IMR-90 (cell line): Measurements from ENCODE around the gene RETN. TPM values are rescaled to one million over a fixed set of nuclear protein-coding genes. Genes with fewer than 3 reads are reported as not detected.

ENCODE experiments used
- ATAC-seq: fragments of 200-7000 bp; cut with Tn5 transposase; 2 replicates; pipeline ENCODE4 v1.9.1; 2020; ENCODE audit warnings: low read depth, mild to moderate bottlenecking, moderate library complexity
- BruUV-seq: library from RNA; stranded (reverse); fragments of 400-500 nt; replicated peaks from 2 replicates; lab custom pipeline; 2021; lab: Mats Ljungman, UMichigan
- CTCF ChIA-PET: fragments of 300-600 bp; formaldehyde crosslinking; extraction: SDS; loops from one replicate; lab custom pipeline; 2021; ENCODE audit warnings: antibody characterized with exemption; lab: Yijun Ruan, JAX
- POLR2A ChIA-PET: fragments of 300-600 bp; sonication (Branson Sonifier 250); formaldehyde crosslinking; loops from one replicate; lab custom pipeline; 2022; ENCODE audit warnings: antibody characterized with exemption; ENCODE audit not compliant: unreplicated experiment; lab: Charles Lee
- DNase-seq: peaks from one replicate; pipeline ENCODE4 v3.0.0; 2013
- H2AFZ ChIP-seq: replicated peaks from 2 replicates; pipeline ENCODE3; 2013; ENCODE audit warnings: low read length, mild to moderate bottlenecking; ENCODE audit not compliant: poor library complexity
- H2AK5ac ChIP-seq: 2 replicates; pipeline ENCODE4 v1.6.1; 2013; ENCODE audit warnings: low read depth, low read length, inconsistent platforms
- H2AK9ac ChIP-seq: replicated peaks from 2 replicates; pipeline ENCODE3; 2013; ENCODE audit warnings: mild to moderate bottlenecking, low read depth, low read length, moderate library complexity; ENCODE audit not compliant: poor library complexity
- H2BK120ac ChIP-seq: 2 replicates; pipeline ENCODE4 v1.6.1; 2013; ENCODE audit warnings: low read depth, low read length, inconsistent platforms
- H2BK15ac ChIP-seq: 3 replicates; pipeline ENCODE4 v1.6.1; 2013; ENCODE audit warnings: low read depth, low read length, inconsistent platforms
- H2BK20ac ChIP-seq: 2 replicates; pipeline ENCODE4 v1.6.1; 2013; ENCODE audit warnings: low read depth, mild to moderate bottlenecking, inconsistent platforms, low read length, moderate library complexity
- H2BK5ac ChIP-seq: 2 replicates; pipeline ENCODE4 v1.6.1; 2013; ENCODE audit warnings: mild to moderate bottlenecking, low read depth, low read length, inconsistent platforms; ENCODE audit not compliant: poor library complexity, severe bottlenecking
- H3K14ac ChIP-seq: replicated peaks from 2 replicates; pipeline ENCODE4 v1.6.1; 2013; ENCODE audit warnings: low read depth, low read length, inconsistent platforms
- H3K18ac ChIP-seq: 2 replicates; pipeline ENCODE4 v1.6.1; 2013; ENCODE audit warnings: low read depth, low read length, control low read depth
- H3K23ac ChIP-seq: 2 replicates; pipeline ENCODE4 v1.6.1; 2013; ENCODE audit warnings: low read depth, low read length, inconsistent platforms
- H3K27ac ChIP-seq: 2 replicates; pipeline ENCODE4 v1.5.1; 2013; ENCODE audit warnings: mild to moderate bottlenecking, control low read depth, low read length; ENCODE audit not compliant: insufficient read depth
- H3K27me3 ChIP-seq: 2 replicates; pipeline ENCODE4 v1.6.1; 2013; ENCODE audit warnings: low read length; ENCODE audit not compliant: control insufficient read depth, insufficient read depth
- H3K36me3 ChIP-seq: 2 replicates; pipeline ENCODE4 v1.6.1; 2013; ENCODE audit warnings: low read length, mixed read lengths; ENCODE audit not compliant: control insufficient read depth, insufficient read depth
- H3K4ac ChIP-seq: 2 replicates; pipeline ENCODE4 v1.6.1; 2013; ENCODE audit warnings: low read depth, low read length, inconsistent platforms
- H3K4me1 ChIP-seq: 2 replicates; pipeline ENCODE4 v1.6.1; 2013; ENCODE audit warnings: low read length, mixed read lengths; ENCODE audit not compliant: control insufficient read depth, insufficient read depth
- H3K4me2 ChIP-seq: 2 replicates; pipeline ENCODE4 v1.6.1; 2013; ENCODE audit warnings: low read depth, mild to moderate bottlenecking, control low read depth, low read length, moderate library complexity
- H3K4me3 ChIP-seq: 2 replicates; pipeline ENCODE4 v1.5.1; 2013; ENCODE audit warnings: low read depth, mild to moderate bottlenecking, control low read depth, low read length, moderate library complexity; ENCODE audit not compliant: insufficient read depth
- H3K56ac ChIP-seq: 2 replicates; pipeline ENCODE4 v1.6.1; 2013; ENCODE audit warnings: low read length, inconsistent platforms; ENCODE audit not compliant: insufficient read depth; ENCODE audit errors: extremely low read depth
- H3K79me1 ChIP-seq, 2 experiments: 2 replicates each; pipeline ENCODE4 v1.6.1; 2013; ENCODE audit warnings: low read length in 2 of 2, inconsistent platforms in 1 of 2, low read depth in 1 of 2
- H3K9ac ChIP-seq: 2 replicates; pipeline ENCODE4 v1.6.1; 2013; ENCODE audit warnings: low read depth, low read length, control low read depth
- H3K9me1 ChIP-seq: 2 replicates; pipeline ENCODE4 v1.6.1; 2013; ENCODE audit warnings: low read length, inconsistent platforms; ENCODE audit not compliant: insufficient read depth
- H3K9me3 ChIP-seq: 2 replicates; pipeline ENCODE4 v1.6.1; 2013; ENCODE audit warnings: low read length; ENCODE audit not compliant: control insufficient read depth, insufficient read depth
- H4K20me1 ChIP-seq: 2 replicates; pipeline ENCODE4 v1.6.1; 2013; ENCODE audit warnings: low read length, inconsistent platforms; ENCODE audit not compliant: insufficient read depth
- H4K5ac ChIP-seq: 2 replicates; pipeline ENCODE4 v1.6.1; 2013; ENCODE audit warnings: mild to moderate bottlenecking, low read depth, low read length, control low read depth
- H4K8ac ChIP-seq, 2 experiments: 2 replicates each; pipeline ENCODE4 v1.6.1; 2013; ENCODE audit warnings: low read depth in 2 of 2, low read length in 2 of 2, control low read depth in 1 of 2, inconsistent platforms in 1 of 2
- H4K91ac ChIP-seq: 2 replicates; pipeline ENCODE4 v1.6.1; 2013; ENCODE audit warnings: low read depth, low read length, inconsistent platforms; ENCODE audit not compliant: insufficient read depth
- CEBPB ChIP-seq: IDR thresholded peaks from 2 replicates; pipeline ENCODE4 v1.6.1; 2012; ENCODE audit warnings: low read depth, low read length, improper control_type of control experiment
- CHD1 ChIP-seq: IDR thresholded peaks from 2 replicates; pipeline ENCODE4 v1.6.1; 2012; ENCODE audit warnings: low read depth, low read length, improper control_type of control experiment
- FOS ChIP-seq: fragments of 150-350 bp; IDR thresholded peaks from 2 replicates; pipeline ENCODE4 v1.6.1; 2016; ENCODE audit warnings: low read depth, low read length
- MAFK ChIP-seq: IDR thresholded peaks from 2 replicates; pipeline ENCODE4 v1.6.1; 2012; ENCODE audit warnings: low read depth, low read length, improper control_type of control experiment
- MAZ ChIP-seq: IDR thresholded peaks from 2 replicates; pipeline ENCODE4 v1.6.1; 2012; ENCODE audit warnings: low read depth, mild to moderate bottlenecking, low read length, improper control_type of control experiment, moderate library complexity, borderline replicate concordance
- MXI1 ChIP-seq: IDR thresholded peaks from 2 replicates; pipeline ENCODE4 v1.6.1; 2012; ENCODE audit warnings: low read depth, mild to moderate bottlenecking, low read length, moderate library complexity, borderline replicate concordance
- POLR2A ChIP-seq: IDR thresholded peaks from 2 replicates; pipeline ENCODE4 v1.6.1; 2012; ENCODE audit warnings: mild to moderate bottlenecking, low read depth, low read length
- RCOR1 ChIP-seq: IDR thresholded peaks from 2 replicates; pipeline ENCODE4 v1.6.1; 2012; ENCODE audit warnings: mild to moderate bottlenecking, low read length, improper control_type of control experiment; ENCODE audit not compliant: insufficient replicate concordance
- RFX5 ChIP-seq: IDR thresholded peaks from 2 replicates; pipeline ENCODE4 v1.8.0; 2012; ENCODE audit warnings: low read depth, mild to moderate bottlenecking, low read length, moderate library complexity
- WGBS, 2 experiments: methylation state at CpG; one replicate each; pipeline versions ENCODE4 v1.1.5 to v1.1.7; 2013; ENCODE audit warnings: missing lambda C conversion rate in 2 of 2; ENCODE audit not compliant: insufficient read length in 1 of 2; ENCODE audit errors: extremely low coverage in 2 of 2; 5-methylcytosine and 5-hydroxymethylcytosine counted together
- dilution Hi-C: fragments of 300-500 bp; cut with HindIII; formaldehyde crosslinking; loops from one replicate; pipeline ENCODE4 v1.14.3; 2018; ENCODE audit warnings: low sequenced_read_pairs; ENCODE audit not compliant: unreplicated experiment
- in situ Hi-C: fragments of 300-500 bp; cut with MboI; formaldehyde crosslinking; loops from 3 replicates; pipeline ENCODE4 v1.14.3; 2019; ENCODE audit warnings: low sequenced_read_pairs, inconsistent platforms, mixed read lengths
- intact Hi-C: fragments of 100-400 bp; cut with micrococcal nuclease; formaldehyde crosslinking; loops from 2 replicates; pipeline ENCODE4 v1.10.0; 2022
- polyA plus RNA-seq, 3 experiments: library from polyadenylated mRNA; depleted of rRNA; stranded (reverse); fragments of >200 nt; gene quantifications; 2 replicates each; pipeline ENCODE4 v1.2.3, GENCODE V29; 2012; ENCODE audit warnings: low replicate concordance in 1 of 3
- total RNA-seq: library from RNA; depleted of rRNA; stranded (reverse); fragments of >200 nt; gene quantifications from 2 replicates; pipeline ENCODE4 v1.2.3, GENCODE V29; 2012
- TF ChIP-seq, protein P1 (sequence below): conservative IDR thresholded peaks from 2 replicates; pipeline ENCODE4 v1.5.1; 2012; ENCODE audit warnings: mild to moderate bottlenecking, low read depth, low read length, improper control_type of control experiment
- TF ChIP-seq, protein P2 (sequence below): fragments of 150-350 bp; IDR thresholded peaks from 2 replicates; pipeline ENCODE4 v1.6.1; 2017; ENCODE audit warnings: mild to moderate bottlenecking, antibody characterized with exemption, low read length, low read depth
- TF ChIP-seq, protein P3 (sequence below): fragments of 150-350 bp; IDR thresholded peaks from 2 replicates; pipeline ENCODE4 v1.6.1; 2016; ENCODE audit warnings: low read depth, mild to moderate bottlenecking, low read length, moderate library complexity, borderline replicate concordance

RETN gene
- total and polyA plus RNA-seq, 2 of the 4 experiments (the other 2 are of a cell fraction) = not detected

DNA sequence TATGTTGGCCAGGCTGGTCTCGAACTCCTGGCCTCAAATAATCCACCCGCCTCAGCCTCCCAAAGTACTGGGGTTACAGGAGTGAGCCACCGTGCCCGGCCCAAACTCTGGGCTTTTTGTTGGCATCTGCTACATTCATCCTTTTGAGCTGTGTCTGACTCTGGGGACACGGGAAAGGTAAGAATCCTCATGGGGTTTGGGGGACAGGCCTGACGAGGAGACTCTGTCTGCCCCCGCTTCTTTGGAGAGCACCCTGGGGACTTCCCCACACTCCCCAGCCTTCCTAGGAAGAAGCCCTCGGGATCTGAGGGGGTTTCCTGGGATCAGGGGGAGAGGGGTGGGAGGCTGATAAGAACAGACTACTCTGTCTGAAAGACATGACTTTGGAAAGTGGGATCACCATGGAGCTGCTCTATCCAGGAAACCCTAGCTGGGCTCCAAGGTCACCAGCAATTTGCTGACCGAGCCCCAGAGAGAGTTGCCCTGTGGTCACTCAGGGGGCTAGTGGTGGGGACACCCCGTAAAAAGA lies 41.1 kb downstream of the RETN start:
- H4K8ac ChIP-seq = no peak overlapping the region
- H2BK15ac ChIP-seq = no peak overlapping the region
- H3K4me1 ChIP-seq = no peaks in the 10 kb centered on the region
- no peak overlapping the region for H3K56ac ChIP-seq
- ATAC-seq = no peak
- no peak overlapping the region for H2BK20ac ChIP-seq
- no TSS peak for BruUV-seq
- no peaks in the 10 kb centered on the region for H3K9me3 ChIP-seq
- no peak overlapping the region for H3K4me3 ChIP-seq
- H4K5ac ChIP-seq = no peak overlapping the region
- no peak overlapping the region for H4K91ac ChIP-seq
- no peaks in the 10 kb centered on the region for H3K79me1 ChIP-seq
- TF ChIP-seq CEBPB = no peak
- TF ChIP-seq MAFK = no peak
- TF ChIP-seq RCOR1 = no peak
- TF ChIP-seq FOS = no peak
- TF ChIP-seq MXI1 = no peak
- TF ChIP-seq CHD1 = no peak
- TF ChIP-seq MAZ = no peak
- no peak for TF ChIP-seq RFX5
- TF ChIP-seq, protein P1, sequence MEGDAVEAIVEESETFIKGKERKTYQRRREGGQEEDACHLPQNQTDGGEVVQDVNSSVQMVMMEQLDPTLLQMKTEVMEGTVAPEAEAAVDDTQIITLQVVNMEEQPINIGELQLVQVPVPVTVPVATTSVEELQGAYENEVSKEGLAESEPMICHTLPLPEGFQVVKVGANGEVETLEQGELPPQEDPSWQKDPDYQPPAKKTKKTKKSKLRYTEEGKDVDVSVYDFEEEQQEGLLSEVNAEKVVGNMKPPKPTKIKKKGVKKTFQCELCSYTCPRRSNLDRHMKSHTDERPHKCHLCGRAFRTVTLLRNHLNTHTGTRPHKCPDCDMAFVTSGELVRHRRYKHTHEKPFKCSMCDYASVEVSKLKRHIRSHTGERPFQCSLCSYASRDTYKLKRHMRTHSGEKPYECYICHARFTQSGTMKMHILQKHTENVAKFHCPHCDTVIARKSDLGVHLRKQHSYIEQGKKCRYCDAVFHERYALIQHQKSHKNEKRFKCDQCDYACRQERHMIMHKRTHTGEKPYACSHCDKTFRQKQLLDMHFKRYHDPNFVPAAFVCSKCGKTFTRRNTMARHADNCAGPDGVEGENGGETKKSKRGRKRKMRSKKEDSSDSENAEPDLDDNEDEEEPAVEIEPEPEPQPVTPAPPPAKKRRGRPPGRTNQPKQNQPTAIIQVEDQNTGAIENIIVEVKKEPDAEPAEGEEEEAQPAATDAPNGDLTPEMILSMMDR = no peak
- TF ChIP-seq, protein P2, sequence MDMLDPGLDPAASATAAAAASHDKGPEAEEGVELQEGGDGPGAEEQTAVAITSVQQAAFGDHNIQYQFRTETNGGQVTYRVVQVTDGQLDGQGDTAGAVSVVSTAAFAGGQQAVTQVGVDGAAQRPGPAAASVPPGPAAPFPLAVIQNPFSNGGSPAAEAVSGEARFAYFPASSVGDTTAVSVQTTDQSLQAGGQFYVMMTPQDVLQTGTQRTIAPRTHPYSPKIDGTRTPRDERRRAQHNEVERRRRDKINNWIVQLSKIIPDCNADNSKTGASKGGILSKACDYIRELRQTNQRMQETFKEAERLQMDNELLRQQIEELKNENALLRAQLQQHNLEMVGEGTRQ = no peak
- no peak for TF ChIP-seq POLR2A
- TF ChIP-seq, protein P3, sequence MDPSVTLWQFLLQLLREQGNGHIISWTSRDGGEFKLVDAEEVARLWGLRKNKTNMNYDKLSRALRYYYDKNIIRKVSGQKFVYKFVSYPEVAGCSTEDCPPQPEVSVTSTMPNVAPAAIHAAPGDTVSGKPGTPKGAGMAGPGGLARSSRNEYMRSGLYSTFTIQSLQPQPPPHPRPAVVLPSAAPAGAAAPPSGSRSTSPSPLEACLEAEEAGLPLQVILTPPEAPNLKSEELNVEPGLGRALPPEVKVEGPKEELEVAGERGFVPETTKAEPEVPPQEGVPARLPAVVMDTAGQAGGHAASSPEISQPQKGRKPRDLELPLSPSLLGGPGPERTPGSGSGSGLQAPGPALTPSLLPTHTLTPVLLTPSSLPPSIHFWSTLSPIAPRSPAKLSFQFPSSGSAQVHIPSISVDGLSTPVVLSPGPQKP = no peak
- no peak overlapping the region for H3K4ac ChIP-seq
- WGBS, 2 experiments = no CpG with 5 or more reads among the region's 10 CpGs
- no peak overlapping the region for H3K14ac ChIP-seq
- DNase-seq = no peak
- no peak overlapping the region for H2BK5ac ChIP-seq
- H3K9ac ChIP-seq = no peak overlapping the region
- no peaks in the 10 kb centered on the region for H3K9me1 ChIP-seq
- intact Hi-C loops = no loop called here
- no peak overlapping the region for H2AK5ac ChIP-seq
- no peak overlapping the region for H3K4me2 ChIP-seq
- H2AK9ac ChIP-seq = no peak overlapping the region
- H4K20me1 ChIP-seq = no peaks in the 10 kb centered on the region
- H3K27ac ChIP-seq = no peak overlapping the region
- dilution Hi-C loops = no loop called here
- no peak overlapping the region for H3K18ac ChIP-seq
- POLR2A ChIA-PET = no interaction called here
- peaks cover 2% of the 10 kb centered on the region; the same call in 1 of the 2 replicates for H3K27me3 ChIP-seq
- no peaks in the 10 kb centered on the region for H3K36me3 ChIP-seq
- in situ Hi-C loops = no loop called here
- H2AFZ ChIP-seq = no peak overlapping the region
- H2BK120ac ChIP-seq = no peak overlapping the region
- CTCF ChIA-PET = no interaction called here
- no peak overlapping the region for H3K23ac ChIP-seq
